PFSK-1 (cell line): ENCODE results near the gene FAM170B.

Experiments used
- FOXP2 ChIP-seq: optimal IDR thresholded peaks from 2 replicates; pipeline ENCODE3; 2011; ENCODE audit warnings: borderline replicate concordance, control low read depth, inconsistent platforms; ENCODE audit not compliant: insufficient read depth; ENCODE audit errors: extremely low read length, extremely low read depth
- POLR2AphosphoS5 ChIP-seq: IDR thresholded peaks from 2 replicates; pipeline ENCODE4 v1.6.1; 2012; ENCODE audit warnings: low read depth, mild to moderate bottlenecking, control low read depth, low read length, moderate library complexity
- SIN3A ChIP-seq: IDR thresholded peaks from 2 replicates; pipeline ENCODE4 v1.6.1; 2012; ENCODE audit warnings: mild to moderate bottlenecking, low read length, moderate library complexity, borderline replicate concordance; ENCODE audit not compliant: insufficient read depth
- TAF1 ChIP-seq: IDR thresholded peaks from 2 replicates; pipeline ENCODE4 v1.6.1; 2012; ENCODE audit warnings: low read length, control low read depth, borderline replicate concordance; ENCODE audit not compliant: insufficient read depth
- TF ChIP-seq, protein P1 (sequence below), 2 experiments: IDR thresholded peaks; 2 replicates each; pipeline versions ENCODE4 v1.6.1 to v1.8.0; 2011 to 2012; ENCODE audit warnings: low read depth in 2 of 2, low read length in 2 of 2, control low read depth in 1 of 2, inconsistent platforms in 1 of 2, mild to moderate bottlenecking in 1 of 2, moderate library complexity in 1 of 2; ENCODE audit not compliant: insufficient read depth in 1 of 2

FAM170B gene

GRCh38 chr10:49119746-49120145, 14.1 kb downstream of the FAM170B start:
- TF ChIP-seq TAF1 = no peak
- TF ChIP-seq POLR2AphosphoS5 = no peak
- TF ChIP-seq, protein P1, sequence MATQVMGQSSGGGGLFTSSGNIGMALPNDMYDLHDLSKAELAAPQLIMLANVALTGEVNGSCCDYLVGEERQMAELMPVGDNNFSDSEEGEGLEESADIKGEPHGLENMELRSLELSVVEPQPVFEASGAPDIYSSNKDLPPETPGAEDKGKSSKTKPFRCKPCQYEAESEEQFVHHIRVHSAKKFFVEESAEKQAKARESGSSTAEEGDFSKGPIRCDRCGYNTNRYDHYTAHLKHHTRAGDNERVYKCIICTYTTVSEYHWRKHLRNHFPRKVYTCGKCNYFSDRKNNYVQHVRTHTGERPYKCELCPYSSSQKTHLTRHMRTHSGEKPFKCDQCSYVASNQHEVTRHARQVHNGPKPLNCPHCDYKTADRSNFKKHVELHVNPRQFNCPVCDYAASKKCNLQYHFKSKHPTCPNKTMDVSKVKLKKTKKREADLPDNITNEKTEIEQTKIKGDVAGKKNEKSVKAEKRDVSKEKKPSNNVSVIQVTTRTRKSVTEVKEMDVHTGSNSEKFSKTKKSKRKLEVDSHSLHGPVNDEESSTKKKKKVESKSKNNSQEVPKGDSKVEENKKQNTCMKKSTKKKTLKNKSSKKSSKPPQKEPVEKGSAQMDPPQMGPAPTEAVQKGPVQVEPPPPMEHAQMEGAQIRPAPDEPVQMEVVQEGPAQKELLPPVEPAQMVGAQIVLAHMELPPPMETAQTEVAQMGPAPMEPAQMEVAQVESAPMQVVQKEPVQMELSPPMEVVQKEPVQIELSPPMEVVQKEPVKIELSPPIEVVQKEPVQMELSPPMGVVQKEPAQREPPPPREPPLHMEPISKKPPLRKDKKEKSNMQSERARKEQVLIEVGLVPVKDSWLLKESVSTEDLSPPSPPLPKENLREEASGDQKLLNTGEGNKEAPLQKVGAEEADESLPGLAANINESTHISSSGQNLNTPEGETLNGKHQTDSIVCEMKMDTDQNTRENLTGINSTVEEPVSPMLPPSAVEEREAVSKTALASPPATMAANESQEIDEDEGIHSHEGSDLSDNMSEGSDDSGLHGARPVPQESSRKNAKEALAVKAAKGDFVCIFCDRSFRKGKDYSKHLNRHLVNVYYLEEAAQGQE (IDR thresholded peaks at IDR 0.05; ENCODE audit: insufficient read depth in 1 of 2, low read depth in 2 of 2, low read length in 2 of 2) = no peak
- TF ChIP-seq FOXP2 = no peak
- no peak for TF ChIP-seq SIN3A

DNA sequence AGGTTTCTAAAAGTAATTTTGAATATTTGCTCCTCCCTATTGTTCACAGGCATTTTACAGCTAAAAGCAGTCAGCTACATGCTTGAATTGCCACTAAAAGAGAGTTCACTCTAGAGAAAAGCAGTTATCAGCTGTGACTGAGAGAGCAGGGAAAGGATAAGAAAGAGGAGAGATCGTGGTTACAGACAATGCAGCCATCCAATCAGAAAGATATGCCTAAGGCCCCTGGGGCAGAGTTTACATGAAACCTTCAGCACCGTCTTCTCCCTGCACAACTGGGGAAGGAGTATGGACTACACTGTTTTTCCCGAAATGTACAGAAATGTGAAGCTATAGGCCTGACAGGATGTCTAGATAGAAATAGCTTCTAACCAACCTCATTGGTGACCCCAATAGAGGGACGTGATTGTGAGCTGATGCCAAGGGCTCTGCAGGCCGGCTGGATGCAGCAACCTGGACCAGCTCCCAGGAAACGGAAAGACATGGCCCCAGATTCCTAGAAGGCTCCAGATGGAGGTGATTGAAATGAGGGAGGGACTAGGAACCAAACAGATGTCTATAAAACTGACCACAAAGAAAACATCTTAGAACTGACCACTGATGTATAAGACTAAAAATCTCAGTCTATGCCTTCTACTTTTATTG, 15.3 kb downstream of the FAM170B start:
- no peak for TF ChIP-seq POLR2AphosphoS5
- no peak for TF ChIP-seq FOXP2
- no peak for TF ChIP-seq SIN3A
- no peak for TF ChIP-seq TAF1
- TF ChIP-seq, protein P1 (IDR thresholded peaks at IDR 0.05; ENCODE audit: insufficient read depth in 1 of 2, low read depth in 2 of 2, low read length in 2 of 2) = no peak

- TF ChIP-seq SIN3A (no peak), TAF1 (no peak), POLR2AphosphoS5 (no peak), FOXP2 (no peak)
- TF ChIP-seq, protein P1 (IDR thresholded peaks at IDR 0.05; ENCODE audit: insufficient read depth in 1 of 2, low read depth in 2 of 2, low read length in 2 of 2) = no peak
Observed at GRCh38 chr10:49117376-49118070, 16.3 kb downstream of the FAM170B start.

DNA sequence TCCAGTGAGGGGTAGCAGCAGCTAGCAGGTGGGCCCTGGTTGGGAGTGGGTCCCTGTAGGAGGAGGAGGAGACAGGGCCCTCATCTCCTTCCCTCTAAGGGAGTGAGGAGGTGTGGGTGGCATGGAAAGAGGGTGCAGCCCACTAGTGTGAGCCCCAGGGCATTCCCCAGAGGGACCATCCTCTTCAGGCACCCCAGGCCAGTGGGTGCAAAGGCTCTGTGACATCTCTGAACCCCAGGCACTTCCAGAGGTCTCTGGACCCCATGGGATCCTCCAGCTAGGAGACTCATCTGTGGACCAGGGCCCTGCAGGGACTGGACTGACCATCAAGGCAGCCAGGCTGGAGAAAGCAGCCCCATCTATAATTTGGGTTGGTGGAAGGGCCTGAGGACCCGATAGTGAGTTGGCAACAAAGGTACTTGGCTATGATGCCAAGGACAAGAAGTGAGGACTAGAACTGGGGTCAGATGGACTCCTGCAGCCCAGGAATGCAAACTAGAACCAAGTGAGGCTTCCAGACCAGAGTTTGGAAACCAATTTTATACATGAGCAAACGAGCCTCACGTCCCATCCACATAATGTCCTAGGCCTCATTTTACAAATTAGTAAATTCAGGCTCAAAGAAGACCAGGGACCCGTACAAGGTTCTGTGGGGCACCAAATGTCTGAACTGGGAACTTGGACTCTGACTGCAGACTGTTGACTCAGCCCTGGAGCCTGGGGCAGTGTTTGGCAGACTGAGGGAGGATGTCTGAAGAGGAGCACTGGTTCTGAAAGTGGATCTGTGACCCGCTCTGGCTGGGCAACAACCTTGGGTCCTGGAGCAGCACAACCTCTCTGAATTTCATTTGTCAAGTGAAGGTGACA, 17.1 kb downstream of the FAM170B start:
- no peak for TF ChIP-seq FOXP2
- no peak for TF ChIP-seq POLR2AphosphoS5
- no peak for TF ChIP-seq SIN3A
- TF ChIP-seq, protein P1 (IDR thresholded peaks at IDR 0.05; ENCODE audit: insufficient read depth in 1 of 2, low read depth in 2 of 2, low read length in 2 of 2) = no peak
- TF ChIP-seq TAF1 = no peak
